CD4-positive, alpha-beta T cell treated with Interleukin-15 for 4 hours (primary cell): ENCODE measurements around the gene FPR2.
"Not testable (repeated sequence)": the region's sequence is repeated elsewhere in the genome, so short reads cannot be mapped to it uniquely, and the experiment has no call there.

Experiments used
- DNase-seq: peaks from one replicate; pipeline ENCODE4 v3.0.0-alpha.2; 2020; ENCODE audit warnings: low spot score

Gene FPR2

DNA sequence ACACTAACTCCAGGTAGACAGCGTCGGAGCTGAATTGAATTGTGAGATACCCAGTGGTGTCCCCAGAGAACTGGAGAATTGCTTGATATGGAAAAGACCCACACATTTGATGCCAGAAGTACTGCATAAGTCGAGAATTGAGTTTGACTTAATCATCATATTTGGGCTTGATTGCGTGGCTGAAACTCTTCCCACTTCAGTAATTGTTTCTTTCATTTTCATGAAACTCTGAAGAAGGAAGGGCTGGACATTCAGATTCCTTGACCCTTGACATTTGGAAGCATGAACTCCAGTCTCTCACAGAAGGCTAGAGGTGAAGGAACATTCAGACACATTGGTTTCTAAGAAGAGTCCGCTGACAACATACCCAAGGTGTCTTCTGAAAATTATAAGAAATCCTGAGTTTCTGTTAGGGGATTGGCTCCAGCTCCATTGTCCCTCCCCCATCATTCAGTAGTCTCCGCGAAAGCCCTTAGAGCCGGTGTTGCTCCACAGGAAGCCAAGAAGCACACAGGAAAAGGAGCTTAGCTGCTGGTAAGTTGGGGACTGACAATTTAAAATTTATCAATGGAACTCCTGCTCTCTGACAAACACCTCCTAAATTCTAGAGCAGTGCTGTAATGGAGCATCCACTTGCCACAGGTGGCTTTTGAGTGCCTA, at the start of gene FPR2:
FPR2 (plus strand) TSS at position 484 of the 660 bp plus-strand sequence. CDS start 7,479 bp downstream, outside the sequence.
- no peak for DNase-seq

- no peak for DNase-seq
These were observed 49.3 kb upstream of the FPR2 start for GRCh38 chr19:51711702-51712101.

DNA sequence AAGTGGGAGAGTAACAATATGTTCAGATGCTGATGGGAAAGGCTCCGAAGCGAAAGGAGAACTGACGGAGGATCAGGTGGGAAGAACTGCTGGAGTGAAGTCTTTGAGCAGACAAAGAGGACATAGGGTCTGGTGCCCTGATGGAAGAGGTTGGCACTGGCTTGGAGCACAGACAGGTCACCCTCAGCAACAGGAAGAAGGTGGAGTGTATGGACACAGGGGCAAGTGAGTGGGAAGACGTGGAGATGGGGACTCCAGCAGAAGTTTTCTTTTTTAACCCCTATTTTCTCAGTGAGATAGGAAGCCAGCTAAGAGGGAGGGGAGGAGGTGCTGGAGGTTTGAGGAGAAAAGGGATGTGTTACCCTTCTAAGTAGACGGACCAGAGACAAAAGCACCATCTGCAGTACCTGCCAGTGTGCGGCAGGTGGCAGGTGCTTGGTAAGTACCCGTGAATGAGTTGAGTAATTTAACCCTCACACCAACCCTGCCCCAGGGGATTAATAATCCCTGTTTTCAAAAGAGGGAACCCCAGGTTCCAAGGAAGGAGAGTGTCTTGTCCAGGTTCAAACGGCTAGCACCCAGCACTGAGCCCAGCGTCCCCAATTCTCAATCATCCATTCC, 48.4 kb upstream of the FPR2 start:
- no peak for DNase-seq

DNA sequence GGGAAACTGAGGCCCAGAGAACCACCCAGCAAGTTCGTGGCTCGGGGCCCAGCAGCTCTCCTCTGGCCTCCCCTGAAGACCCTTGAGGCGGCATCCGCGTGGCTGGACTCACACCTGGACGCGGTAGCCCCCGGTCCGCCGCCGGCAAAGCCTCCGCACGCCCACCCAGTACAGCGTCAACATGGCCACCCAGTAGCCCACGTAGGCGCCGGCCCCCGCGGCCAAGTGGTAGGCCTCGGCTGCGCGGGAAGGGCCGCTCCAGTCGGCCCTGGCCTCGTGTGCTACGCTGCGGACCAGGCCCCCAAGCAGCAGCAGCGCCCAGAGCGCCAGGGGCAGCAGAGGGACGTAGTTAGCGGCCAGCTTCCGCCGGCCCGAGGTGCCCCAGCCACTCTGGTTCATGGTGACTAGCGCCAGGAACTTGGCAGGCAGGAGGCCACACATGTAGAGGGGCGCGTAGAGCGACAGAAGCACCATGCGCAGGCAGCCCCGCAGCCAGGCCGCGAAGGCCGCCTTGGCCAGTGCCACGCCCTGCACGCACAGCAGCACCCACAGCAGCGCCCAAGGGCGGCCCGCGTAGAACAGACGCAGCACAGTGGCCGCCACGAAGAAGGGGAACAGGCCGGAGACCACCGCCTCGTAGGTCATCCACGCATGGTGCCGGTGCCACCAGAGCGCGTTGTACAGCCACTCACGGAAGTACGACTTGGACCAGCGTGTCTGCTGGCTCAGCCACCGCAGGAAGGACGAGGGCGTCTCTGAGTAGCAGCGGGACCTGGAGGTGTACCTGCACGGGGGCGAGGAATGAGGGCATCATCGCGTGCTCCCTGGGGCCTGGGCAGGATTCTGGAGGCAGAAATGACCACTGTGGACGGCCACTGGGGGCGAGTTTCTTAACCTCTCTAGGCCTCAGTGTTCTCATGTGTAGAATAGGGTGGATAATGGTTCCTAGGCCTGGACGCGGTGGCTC, 47.4 kb upstream of the FPR2 start:
- no peak for DNase-seq

GRCh38 chr19:51714848-51715247, 46.1 kb upstream of the FPR2 start:
- no peak for DNase-seq

DNA sequence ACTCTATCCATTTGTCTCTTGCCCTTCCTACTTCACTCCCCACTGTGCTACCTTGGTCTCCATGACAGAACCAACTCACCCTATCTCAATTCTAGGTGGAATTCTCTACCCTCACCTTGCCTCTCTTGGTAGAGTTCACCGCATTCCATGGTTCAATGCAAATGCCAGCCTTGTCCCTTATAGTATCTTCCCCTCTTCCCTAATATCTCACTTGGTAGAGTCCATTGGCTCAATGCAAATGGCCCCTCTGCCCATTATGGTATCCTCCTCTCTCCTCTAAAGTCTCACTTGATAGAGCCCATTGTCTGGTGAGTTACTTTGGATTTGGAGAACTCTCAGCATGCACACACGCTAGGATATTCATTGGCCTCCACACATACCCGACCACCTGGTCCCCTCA, 45.1 kb upstream of the FPR2 start:
- no peak for DNase-seq

GRCh38 chr19:51716925-51717324, 44.1 kb upstream of the FPR2 start:
- no peak for DNase-seq

- no peak for DNase-seq
These were observed 41.6 kb upstream of the FPR2 start for GRCh38 chr19:51719251-51719988.

DNA sequence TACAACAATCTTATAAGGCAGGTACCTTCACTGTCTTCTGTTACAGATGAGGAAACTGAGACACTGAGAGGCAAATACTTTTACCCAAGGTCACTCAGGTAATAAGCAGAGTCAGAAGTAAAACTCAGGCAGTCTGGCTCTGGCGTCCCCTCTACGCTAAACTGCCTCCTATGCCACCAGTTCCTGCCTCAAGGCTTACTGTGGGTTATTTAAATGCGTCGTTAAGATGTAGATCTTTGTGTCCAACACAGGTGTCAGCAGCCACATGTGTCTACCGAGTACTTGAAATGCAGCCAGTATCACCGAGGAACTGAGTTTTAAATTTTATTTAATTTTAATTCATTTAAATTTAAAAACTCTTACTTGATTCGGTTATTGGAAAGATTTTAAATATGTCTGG, 39.1 kb upstream of the FPR2 start:
- DNase-seq: no peak

DNA sequence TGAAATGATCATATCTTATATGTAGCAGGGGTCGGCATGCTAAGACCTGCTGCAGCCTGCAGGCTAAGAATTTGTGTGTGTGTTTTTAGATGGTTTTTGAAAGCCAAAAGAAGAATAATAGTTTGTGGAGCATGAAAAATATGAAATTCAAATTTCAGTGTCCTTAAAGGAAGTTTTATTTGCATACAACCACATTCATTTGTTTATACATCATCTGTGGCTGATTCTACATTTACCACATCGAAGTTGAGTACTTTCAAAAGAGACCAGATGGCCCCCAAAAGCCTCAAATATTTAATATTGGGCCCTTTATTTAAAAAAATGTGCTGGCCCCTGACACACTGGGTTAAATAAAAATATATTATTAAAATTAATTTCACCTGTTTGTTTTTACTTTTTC, 38.5 kb upstream of the FPR2 start:
- DNase-seq: no peak

GRCh38 chr19:51724543-51724942, 36.4 kb upstream of the FPR2 start:
- no peak for DNase-seq

DNA sequence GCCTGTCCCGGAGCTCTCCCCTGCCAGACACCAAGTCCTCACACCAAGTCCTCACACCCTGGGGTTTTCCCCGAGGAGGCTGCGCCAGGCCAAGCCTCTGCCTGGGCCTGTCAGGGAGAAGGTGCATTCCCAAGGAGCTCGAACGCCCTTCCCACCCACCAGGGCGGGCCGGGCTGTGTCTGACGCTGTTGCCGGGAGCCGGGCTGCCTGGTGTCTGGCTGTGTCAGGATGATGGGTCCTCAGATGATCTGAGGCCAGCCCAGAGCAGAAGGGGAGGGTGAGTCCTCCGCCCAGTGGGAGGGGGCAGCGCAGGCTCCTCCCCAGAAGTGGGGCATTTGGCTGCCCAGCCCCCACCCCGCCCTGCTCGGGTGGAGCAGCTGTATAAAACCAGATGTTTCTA, 34.9 kb upstream of the FPR2 start:
- no peak for DNase-seq

- no peak for DNase-seq
These were observed 33.6 kb upstream of the FPR2 start for GRCh38 chr19:51727349-51727880.

GRCh38 chr19:51729781-51730180, 31.2 kb upstream of the FPR2 start:
- no peak for DNase-seq

DNA sequence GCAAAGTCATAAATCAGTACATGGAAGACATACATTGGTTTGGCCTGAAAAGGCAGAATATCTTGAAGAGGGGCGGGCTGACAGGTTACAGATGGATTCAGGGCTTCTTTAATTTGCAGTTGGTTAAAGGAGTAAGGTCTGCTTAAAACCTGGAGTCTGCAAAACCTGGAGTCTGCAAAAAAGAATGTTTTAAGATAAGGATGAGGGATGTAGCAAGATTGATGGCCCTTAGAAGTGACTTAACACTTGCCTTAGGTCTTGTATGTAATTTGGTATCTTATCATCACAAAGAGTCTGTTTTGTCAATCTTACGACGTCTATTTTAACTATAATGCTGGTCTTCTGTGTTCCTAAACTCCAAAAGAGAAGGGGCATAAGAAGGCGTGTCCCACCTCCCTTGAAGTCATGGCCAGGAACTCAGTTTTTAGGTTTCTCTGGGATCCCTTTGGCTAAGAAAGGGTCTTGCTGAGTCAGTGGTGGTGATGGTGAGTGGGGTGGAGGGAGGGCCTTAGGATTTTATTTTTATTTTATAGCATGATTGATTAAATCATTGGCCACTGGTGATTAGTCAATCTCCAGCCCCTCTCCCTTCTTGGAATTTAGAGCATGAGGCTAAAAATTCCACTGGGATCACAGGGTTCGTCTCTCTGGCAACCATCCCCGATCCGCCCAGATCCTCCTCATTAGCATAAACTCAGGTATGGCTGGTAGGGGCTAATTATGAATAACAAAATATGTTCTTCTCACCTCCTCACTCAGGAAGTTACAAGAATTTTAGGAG, 27.0 kb upstream of the FPR2 start:
- no peak for DNase-seq

DNA sequence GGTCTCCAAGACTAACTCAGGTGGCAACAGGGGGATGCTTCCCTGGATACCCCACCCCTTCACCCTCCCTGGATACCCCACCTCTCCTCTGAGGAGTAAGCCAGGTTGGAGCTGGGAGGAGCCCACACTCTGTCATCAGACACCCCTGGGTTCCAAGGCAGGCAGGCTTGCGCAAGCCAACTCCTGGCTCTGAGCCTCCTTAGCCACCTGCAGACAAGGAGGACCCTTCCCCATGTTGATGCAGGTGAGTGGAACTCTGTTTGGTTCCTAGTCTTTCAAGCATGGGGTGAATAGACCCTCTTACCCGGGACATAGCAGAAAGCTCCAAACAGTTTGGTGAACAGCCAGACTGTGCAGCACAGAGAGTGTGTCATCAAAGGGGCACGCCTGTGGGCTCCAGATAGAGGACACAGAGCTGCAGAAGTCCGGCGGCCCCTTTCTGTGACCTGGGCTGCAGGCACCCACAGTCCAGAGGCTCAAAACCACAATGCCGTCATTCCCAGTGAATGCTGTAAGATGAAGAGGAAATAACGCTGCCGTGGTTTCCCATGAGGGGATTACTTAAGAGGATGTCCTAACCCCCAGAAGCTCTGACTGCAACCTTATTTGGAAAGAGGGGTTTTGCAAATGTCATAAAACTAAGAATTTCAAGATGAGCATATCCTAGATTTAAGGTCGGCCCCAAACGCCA, 25.1 kb upstream of the FPR2 start:
- DNase-seq: no peak

DNA sequence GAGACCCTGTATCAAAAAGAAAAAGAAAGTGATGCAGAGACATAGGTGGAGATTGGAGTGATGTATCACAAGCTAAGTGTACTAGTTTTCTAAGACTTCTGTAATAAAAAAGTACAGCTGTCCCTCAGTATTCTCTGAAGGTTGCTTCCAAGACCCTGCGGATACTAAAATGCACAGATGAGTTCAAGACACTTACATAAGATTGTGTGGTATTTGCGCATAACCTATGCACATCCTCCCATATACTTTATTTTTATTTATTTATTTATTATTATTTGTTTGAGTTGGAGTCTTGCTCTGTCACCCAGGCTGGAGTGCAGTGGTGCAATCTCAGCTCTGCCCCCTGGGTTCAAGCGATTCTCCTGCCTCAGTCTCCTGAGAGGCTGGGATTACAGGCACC, 23.6 kb upstream of the FPR2 start:
- no peak for DNase-seq

DNA sequence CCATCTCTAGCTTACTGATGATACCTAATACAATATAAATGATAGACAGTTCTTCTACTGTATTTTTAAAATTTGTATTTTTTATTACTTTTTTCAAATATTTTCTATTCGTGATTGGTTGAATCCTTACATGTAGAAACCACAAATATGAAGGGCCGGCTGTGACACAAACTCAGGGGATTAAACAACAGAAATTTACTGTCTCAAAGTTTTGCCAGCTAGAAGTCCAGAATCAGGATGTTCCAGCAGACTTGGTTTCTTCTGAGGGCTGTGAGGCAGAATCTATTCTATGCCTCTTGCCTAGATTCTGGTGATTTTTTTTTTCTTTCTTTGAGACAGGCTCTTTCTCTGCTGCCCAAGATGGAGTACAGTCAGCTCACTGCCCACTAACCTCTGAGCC, 23.1 kb upstream of the FPR2 start:
- DNase-seq: no peak

- DNase-seq: not testable (repeated sequence)
These were observed 22.5 kb upstream of the FPR2 start for GRCh38 chr19:51738523-51738922.

DNA sequence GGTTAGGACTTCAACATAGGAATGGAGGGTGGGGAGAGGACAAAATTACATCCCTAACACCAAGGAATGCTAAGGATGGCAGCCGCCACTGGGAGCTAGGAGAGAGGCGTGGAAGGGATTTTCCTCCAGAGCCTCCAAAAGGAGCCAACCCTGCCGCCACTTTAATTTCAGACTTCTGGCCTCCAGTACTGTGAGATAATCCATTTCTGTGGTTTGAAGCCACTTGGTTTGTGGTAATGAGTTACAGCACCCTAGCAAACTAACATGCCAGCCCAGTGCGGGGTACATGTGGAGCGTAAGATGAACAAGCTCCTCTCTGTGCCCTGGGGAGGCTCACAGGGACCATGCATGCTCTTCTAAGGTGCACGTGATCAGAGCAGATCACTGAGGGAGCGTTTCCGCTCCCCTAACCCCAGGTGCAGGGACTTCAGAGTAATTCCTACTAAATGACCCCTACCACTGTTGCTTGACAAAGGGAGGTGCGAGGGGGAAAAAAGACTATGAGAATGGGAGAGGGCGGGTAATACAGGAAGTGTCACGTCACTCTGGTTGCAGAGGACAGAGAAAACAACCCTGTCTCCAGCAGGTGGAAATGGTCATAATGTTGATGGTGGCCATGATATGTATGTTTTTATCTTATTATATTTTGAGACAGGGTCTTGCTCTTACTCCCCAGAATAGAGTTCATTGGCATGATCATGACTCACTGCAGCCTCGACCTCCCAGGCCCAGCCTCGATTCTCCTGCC, 21.3 kb upstream of the FPR2 start:
- no peak for DNase-seq
